Measurements from ENCODE around the gene FGF14. TPM values are rescaled to one million over a fixed set of nuclear protein-coding genes. Genes with fewer than 3 reads are reported as not detected.
A peak's percentile ranks its signal among the peaks of the same experiment; 100 is the strongest.

FGF14 gene
- total and polyA plus RNA-seq, 4 donors = 19.3 to 59.7 (median 38.0) TPM

DNA sequence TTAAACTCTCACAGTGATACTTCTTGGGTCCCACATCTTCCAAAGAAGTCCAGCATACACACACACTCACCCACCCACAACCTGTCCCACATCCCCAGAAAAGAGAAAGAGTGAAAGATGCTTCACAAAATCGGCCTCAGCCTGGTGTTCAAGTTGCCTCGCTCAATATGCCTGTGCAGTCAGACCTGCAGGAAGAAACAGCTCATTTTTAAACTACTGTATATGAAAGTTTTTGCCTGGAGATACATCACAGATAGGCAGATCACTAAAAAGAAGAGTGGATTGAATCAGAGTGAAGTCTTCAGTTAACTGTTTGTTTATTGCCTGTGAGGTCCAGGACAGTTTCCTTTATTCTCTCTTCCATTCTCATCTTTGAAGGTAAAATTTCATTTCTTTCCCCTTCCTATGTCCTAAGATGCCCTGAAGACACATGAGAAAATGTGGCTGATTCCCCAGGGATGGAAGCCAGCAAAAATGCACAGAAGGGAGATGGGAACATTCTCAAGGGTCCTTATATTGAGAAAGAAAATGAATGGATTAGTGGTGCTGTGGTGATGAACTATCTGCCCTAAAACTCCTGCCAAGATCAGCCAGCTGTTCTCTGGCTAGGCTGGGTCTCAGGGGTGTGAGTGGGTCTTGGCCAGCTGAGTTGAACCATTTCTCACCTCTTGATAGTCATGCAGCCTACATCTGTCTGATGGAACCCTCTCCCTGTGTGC lies 690.4 kb downstream of the FGF14 start:
- no peaks in the 10 kb centered on the region for H3K4me1 ChIP-seq (ENCODE audit: control insufficient read depth, insufficient read depth, low read length)
- H3K36me3 ChIP-seq (ENCODE audit: control insufficient read depth, insufficient read depth, low read length) = no peaks in the 10 kb centered on the region
- peak in 1 of 6 donors; percentile 32 for DNase-seq (ENCODE audit: low read depth in 4 of 6, low spot score in 6 of 6)
- H3K27me3 ChIP-seq (ENCODE audit: control insufficient read depth, insufficient read depth, low read length) = no peaks in the 10 kb centered on the region
- WGBS (ENCODE audit: insufficient coverage) = no CpG with 5 or more reads among the region's 2 CpGs
- no peaks in the 10 kb centered on the region for H3K9me3 ChIP-seq (ENCODE audit: control insufficient read depth, insufficient read depth, low read length)
- no peak overlapping the region for H3K4me3 ChIP-seq (ENCODE audit: low read depth, low read length)
- no peak overlapping the region for H3K27ac ChIP-seq (ENCODE audit: low read depth, low read length)

DNA sequence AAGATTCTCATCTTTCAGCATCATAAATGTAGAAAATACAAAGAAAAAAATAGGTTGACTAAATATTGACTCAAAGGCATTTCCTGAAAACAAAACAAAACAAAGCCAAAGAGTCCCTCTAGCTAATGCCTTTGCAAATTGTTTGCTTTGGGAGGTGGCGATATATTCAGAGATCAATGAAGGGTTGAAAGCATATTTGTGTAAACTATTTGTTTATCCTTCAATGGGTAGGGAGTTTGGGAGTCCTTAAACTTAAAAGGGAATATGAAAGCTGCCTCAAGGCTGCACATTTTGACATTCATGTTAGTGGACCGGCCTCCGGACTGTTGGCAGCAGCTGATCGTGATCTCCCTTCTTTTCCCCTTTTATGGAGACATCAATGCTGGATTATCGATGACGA lies 691.9 kb downstream of the FGF14 start:
- Histone ChIP-seq H3K27ac (ENCODE audit: low read depth, low read length) (no peak overlapping the region), H3K4me1 (ENCODE audit: control insufficient read depth, insufficient read depth, low read length) (no peaks in the 10 kb centered on the region), H3K4me3 (ENCODE audit: low read depth, low read length) (no peak overlapping the region), H3K9me3 (ENCODE audit: control insufficient read depth, insufficient read depth, low read length) (no peaks in the 10 kb centered on the region), H3K27me3 (ENCODE audit: control insufficient read depth, insufficient read depth, low read length) (no peaks in the 10 kb centered on the region), H3K36me3 (ENCODE audit: control insufficient read depth, insufficient read depth, low read length) (no peaks in the 10 kb centered on the region)
- WGBS (ENCODE audit: insufficient coverage) = no CpG with 5 or more reads among the region's 6 CpGs
- no peak for DNase-seq (ENCODE audit: low read depth in 4 of 6, low spot score in 6 of 6)

DNA sequence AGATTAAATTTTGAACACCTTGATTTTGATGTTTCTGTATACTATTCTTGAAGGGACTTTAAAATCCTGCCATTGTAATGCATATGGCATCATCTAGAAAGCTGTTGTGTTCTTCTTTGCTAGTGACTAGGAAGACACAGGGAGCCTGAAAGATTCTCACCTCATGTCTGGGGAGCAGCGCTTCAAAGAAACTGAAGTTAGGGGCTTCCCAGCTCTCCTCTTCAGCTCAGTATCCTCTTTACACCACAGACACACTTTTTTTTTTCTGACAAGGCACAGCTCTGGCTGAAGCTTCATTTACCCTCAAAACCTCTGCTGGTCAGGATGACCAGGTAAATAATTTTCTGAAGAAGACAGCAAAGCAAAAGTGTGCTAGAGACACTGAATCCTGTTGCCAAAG lies 693.7 kb downstream of the FGF14 start:
- WGBS (ENCODE audit: insufficient coverage) = 90% methylated on average over 1 of the region's 1 CpG
- Histone ChIP-seq H3K9me3 (ENCODE audit: control insufficient read depth, insufficient read depth, low read length) (no peaks in the 10 kb centered on the region), H3K4me3 (ENCODE audit: low read depth, low read length) (no peak overlapping the region), H3K27ac (ENCODE audit: low read depth, low read length) (no peak overlapping the region), H3K27me3 (ENCODE audit: control insufficient read depth, insufficient read depth, low read length) (no peaks in the 10 kb centered on the region), H3K36me3 (ENCODE audit: control insufficient read depth, insufficient read depth, low read length) (no peaks in the 10 kb centered on the region), H3K4me1 (ENCODE audit: control insufficient read depth, insufficient read depth, low read length) (no peaks in the 10 kb centered on the region)
- no peak for DNase-seq (ENCODE audit: low read depth in 4 of 6, low spot score in 6 of 6)

DNA sequence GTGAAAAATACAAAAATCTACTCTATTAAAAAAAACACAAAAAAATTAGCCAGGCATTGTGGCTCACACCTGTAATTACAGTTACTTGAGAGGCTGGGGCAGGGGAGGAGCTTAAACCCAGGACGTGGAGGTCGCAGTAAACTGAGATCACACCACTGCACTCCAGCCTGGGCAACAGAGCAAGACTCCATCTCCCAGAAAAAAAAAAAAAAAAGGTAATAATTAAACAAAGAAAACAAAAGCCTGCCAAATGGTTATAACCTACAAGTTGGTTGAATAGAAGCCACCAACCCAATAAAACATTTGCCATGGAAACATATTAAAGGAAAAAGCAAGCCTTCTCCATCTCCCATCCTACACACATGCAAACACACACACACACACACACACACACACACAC lies 694.2 kb downstream of the FGF14 start:
- Histone ChIP-seq H3K27me3 (ENCODE audit: control insufficient read depth, insufficient read depth, low read length) (no peaks in the 10 kb centered on the region), H3K4me3 (ENCODE audit: low read depth, low read length) (no peak overlapping the region), H3K9me3 (ENCODE audit: control insufficient read depth, insufficient read depth, low read length) (no peaks in the 10 kb centered on the region), H3K27ac (ENCODE audit: low read depth, low read length) (no peak overlapping the region), H3K4me1 (ENCODE audit: control insufficient read depth, insufficient read depth, low read length) (no peaks in the 10 kb centered on the region), H3K36me3 (ENCODE audit: control insufficient read depth, insufficient read depth, low read length) (no peaks in the 10 kb centered on the region)
- WGBS (ENCODE audit: insufficient coverage) = no CpG with 5 or more reads among the region's 2 CpGs
- DNase-seq (ENCODE audit: low read depth in 4 of 6, low spot score in 6 of 6) = no peak

DNA sequence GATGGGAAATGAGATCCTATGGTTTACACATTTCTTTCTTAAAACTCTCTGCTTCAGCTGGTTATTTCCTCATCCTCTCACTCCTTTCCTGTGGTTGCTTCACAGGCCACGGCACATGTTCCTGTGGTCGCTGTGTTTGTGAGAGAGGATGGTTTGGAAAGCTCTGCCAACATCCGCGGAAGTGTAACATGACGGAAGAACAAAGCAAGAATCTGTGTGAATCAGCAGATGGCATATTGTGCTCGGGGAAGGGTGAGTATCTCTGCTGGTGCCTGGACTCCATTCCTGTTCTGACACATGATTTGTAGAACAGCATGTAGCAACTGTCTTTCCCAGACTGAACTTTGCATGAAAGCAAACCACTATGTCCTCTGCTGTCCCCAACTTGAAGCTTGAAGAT lies 695.2 kb downstream of the FGF14 start:
- 34% methylated on average over 5 of the region's 6 CpGs for WGBS (ENCODE audit: insufficient coverage)
- H3K27me3 ChIP-seq (ENCODE audit: control insufficient read depth, insufficient read depth, low read length) = no peaks in the 10 kb centered on the region
- no peaks in the 10 kb centered on the region for H3K9me3 ChIP-seq (ENCODE audit: control insufficient read depth, insufficient read depth, low read length)
- H3K27ac ChIP-seq (ENCODE audit: low read depth, low read length) = no peak overlapping the region
- no peak overlapping the region for H3K4me3 ChIP-seq (ENCODE audit: low read depth, low read length)
- DNase-seq (ENCODE audit: low read depth in 4 of 6, low spot score in 6 of 6) = peak in 2 of 6 donors; percentile 32 to 50
- no peaks in the 10 kb centered on the region for H3K36me3 ChIP-seq (ENCODE audit: control insufficient read depth, insufficient read depth, low read length)
- no peaks in the 10 kb centered on the region for H3K4me1 ChIP-seq (ENCODE audit: control insufficient read depth, insufficient read depth, low read length)

DNA sequence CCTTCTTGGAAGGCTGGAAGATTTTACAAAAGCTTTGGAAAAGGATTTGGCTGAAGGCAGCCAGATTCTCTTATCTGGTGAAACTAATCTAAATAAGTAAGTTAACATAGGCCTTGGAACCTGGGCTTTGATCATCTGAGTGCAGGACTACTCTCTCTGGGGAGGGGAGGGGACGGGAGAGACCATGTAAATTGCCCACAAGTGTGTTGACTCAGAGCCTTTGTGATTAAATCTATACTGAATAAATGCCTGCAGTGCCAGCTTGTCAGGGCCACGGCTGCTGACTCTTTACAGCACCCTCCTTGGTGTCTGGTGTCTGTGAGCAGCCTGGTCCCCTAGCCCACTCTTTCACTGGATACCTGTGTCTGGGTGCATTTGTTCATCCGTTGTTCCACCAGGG lies 698.0 kb downstream of the FGF14 start:
- H3K4me1 ChIP-seq (ENCODE audit: control insufficient read depth, insufficient read depth, low read length) = no peaks in the 10 kb centered on the region
- no peak for DNase-seq (ENCODE audit: low read depth in 4 of 6, low spot score in 6 of 6)
- H3K27ac ChIP-seq (ENCODE audit: low read depth, low read length) = no peak overlapping the region
- 71% methylated on average over 2 of the region's 3 CpGs for WGBS (ENCODE audit: insufficient coverage)
- no peaks in the 10 kb centered on the region for H3K9me3 ChIP-seq (ENCODE audit: control insufficient read depth, insufficient read depth, low read length)
- H3K36me3 ChIP-seq (ENCODE audit: control insufficient read depth, insufficient read depth, low read length) = no peaks in the 10 kb centered on the region
- no peak overlapping the region for H3K4me3 ChIP-seq (ENCODE audit: low read depth, low read length)
- no peaks in the 10 kb centered on the region for H3K27me3 ChIP-seq (ENCODE audit: control insufficient read depth, insufficient read depth, low read length)

DNA sequence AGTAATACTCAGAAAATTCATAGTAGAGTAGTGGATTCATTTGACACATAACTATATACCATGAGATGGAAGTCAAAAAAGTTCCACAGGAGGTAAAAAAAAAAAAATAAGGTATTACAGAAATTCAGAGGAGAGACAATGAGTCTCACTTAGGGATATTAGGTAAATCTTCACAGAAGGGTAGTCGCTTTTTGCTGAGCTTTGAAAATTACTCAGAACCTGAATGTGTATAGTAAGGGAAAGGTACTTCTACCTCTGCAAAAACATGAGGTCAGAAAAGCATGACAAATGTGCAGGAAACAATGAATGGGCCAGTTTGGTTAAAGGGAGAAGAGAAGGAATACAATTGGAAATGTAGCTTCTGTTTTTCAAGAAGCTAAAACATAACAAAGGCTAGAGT lies 698.8 kb downstream of the FGF14 start:
- no CpG with 5 or more reads among the region's 1 CpG for WGBS (ENCODE audit: insufficient coverage)
- no peaks in the 10 kb centered on the region for H3K9me3 ChIP-seq (ENCODE audit: control insufficient read depth, insufficient read depth, low read length)
- no peak overlapping the region for H3K4me3 ChIP-seq (ENCODE audit: low read depth, low read length)
- no peak overlapping the region for H3K27ac ChIP-seq (ENCODE audit: low read depth, low read length)
- no peaks in the 10 kb centered on the region for H3K36me3 ChIP-seq (ENCODE audit: control insufficient read depth, insufficient read depth, low read length)
- no peak for DNase-seq (ENCODE audit: low read depth in 4 of 6, low spot score in 6 of 6)
- no peaks in the 10 kb centered on the region for H3K27me3 ChIP-seq (ENCODE audit: control insufficient read depth, insufficient read depth, low read length)
- no peaks in the 10 kb centered on the region for H3K4me1 ChIP-seq (ENCODE audit: control insufficient read depth, insufficient read depth, low read length)

DNA sequence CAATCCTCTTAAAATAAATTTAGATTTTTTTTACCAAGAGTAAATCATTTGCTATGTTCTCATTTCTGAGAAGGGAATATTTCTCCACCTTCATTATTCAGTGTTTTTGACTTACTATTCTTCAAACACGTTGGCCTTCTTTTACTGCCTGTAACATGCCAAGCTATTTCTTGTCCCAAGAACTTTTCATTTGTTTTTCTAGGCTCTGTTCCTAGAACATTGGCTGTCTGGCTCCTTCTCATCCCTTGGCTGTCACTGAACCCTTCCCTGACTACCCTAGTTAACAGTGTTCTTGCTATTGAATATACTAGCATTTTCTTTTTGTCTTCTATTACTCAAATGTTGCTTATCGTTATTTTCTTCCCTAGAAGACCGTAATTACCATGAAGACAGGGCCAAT lies 701.2 kb downstream of the FGF14 start:
- H3K4me3 ChIP-seq (ENCODE audit: low read depth, low read length) = no peak overlapping the region
- no peaks in the 10 kb centered on the region for H3K27me3 ChIP-seq (ENCODE audit: control insufficient read depth, insufficient read depth, low read length)
- H3K27ac ChIP-seq (ENCODE audit: low read depth, low read length) = no peak overlapping the region
- no peaks in the 10 kb centered on the region for H3K36me3 ChIP-seq (ENCODE audit: control insufficient read depth, insufficient read depth, low read length)
- H3K9me3 ChIP-seq (ENCODE audit: control insufficient read depth, insufficient read depth, low read length) = no peaks in the 10 kb centered on the region
- peak in 1 of 6 donors; percentile 54 for DNase-seq (ENCODE audit: low read depth in 4 of 6, low spot score in 6 of 6)
- H3K4me1 ChIP-seq (ENCODE audit: control insufficient read depth, insufficient read depth, low read length) = no peaks in the 10 kb centered on the region
- WGBS (ENCODE audit: insufficient coverage) = 43% methylated on average over 1 of the region's 3 CpGs

DNA sequence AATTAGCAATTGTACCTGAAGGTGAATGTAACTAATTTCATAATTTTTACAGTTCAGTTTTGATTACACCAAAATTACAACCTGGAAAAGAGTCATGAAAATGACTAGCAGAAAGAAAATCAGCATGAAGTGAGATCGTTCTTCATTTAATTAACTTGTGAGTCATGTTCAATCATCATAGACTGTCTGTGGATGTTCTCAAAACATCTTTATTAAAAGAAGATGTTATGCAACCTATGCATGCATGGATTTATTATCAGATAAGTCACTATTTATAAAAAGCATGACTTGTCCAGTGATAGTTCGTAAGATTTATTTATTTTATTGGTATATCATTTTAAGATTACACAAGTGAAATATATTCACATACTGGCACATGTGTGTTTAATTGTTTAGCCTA lies 703.4 kb downstream of the FGF14 start:
- Histone ChIP-seq H3K36me3 (ENCODE audit: control insufficient read depth, insufficient read depth, low read length) (no peaks in the 10 kb centered on the region), H3K9me3 (ENCODE audit: control insufficient read depth, insufficient read depth, low read length) (no peaks in the 10 kb centered on the region), H3K27ac (ENCODE audit: low read depth, low read length) (no peak overlapping the region), H3K4me1 (ENCODE audit: control insufficient read depth, insufficient read depth, low read length) (no peaks in the 10 kb centered on the region), H3K27me3 (ENCODE audit: control insufficient read depth, insufficient read depth, low read length) (no peaks in the 10 kb centered on the region), H3K4me3 (ENCODE audit: low read depth, low read length) (no peak overlapping the region)
- no peak for DNase-seq (ENCODE audit: low read depth in 4 of 6, low spot score in 6 of 6)
- WGBS (ENCODE audit: insufficient coverage) = no CpG with 5 or more reads among the region's 2 CpGs

DNA sequence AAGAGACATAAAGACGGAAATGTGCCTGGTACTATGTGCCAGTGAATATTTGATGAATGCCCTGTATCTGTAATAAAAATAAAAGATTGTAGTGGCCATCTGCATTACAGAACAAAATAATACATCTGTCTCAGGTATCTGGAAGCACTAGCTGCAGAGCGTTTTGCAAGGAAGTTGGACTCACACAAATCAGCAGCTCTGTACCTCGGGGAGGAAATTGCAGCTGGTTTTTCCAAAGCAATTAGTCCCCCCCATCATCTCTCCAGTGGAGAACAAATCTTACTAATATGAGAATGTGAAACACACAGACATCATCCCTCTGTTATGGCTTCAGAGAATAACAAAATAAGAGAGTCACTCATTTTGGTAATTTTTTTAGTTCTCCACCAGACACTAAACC lies 704.1 kb downstream of the FGF14 start:
- Histone ChIP-seq H3K4me1 (ENCODE audit: control insufficient read depth, insufficient read depth, low read length) (no peaks in the 10 kb centered on the region), H3K4me3 (ENCODE audit: low read depth, low read length) (no peak overlapping the region), H3K9me3 (ENCODE audit: control insufficient read depth, insufficient read depth, low read length) (no peaks in the 10 kb centered on the region), H3K27me3 (ENCODE audit: control insufficient read depth, insufficient read depth, low read length) (no peaks in the 10 kb centered on the region), H3K27ac (ENCODE audit: low read depth, low read length) (no peak overlapping the region), H3K36me3 (ENCODE audit: control insufficient read depth, insufficient read depth, low read length) (no peaks in the 10 kb centered on the region)
- 57% methylated on average over 1 of the region's 3 CpGs for WGBS (ENCODE audit: insufficient coverage)
- peak in 1 of 6 donors; percentile 63 for DNase-seq (ENCODE audit: low read depth in 4 of 6, low spot score in 6 of 6)

All from spinal cord (tissue), 10 donors.